Measurements from ENCODE around the gene UNC5B.
A peak's percentile ranks its signal among the peaks of the same experiment; 100 is the strongest.

Gene UNC5B

DNA sequence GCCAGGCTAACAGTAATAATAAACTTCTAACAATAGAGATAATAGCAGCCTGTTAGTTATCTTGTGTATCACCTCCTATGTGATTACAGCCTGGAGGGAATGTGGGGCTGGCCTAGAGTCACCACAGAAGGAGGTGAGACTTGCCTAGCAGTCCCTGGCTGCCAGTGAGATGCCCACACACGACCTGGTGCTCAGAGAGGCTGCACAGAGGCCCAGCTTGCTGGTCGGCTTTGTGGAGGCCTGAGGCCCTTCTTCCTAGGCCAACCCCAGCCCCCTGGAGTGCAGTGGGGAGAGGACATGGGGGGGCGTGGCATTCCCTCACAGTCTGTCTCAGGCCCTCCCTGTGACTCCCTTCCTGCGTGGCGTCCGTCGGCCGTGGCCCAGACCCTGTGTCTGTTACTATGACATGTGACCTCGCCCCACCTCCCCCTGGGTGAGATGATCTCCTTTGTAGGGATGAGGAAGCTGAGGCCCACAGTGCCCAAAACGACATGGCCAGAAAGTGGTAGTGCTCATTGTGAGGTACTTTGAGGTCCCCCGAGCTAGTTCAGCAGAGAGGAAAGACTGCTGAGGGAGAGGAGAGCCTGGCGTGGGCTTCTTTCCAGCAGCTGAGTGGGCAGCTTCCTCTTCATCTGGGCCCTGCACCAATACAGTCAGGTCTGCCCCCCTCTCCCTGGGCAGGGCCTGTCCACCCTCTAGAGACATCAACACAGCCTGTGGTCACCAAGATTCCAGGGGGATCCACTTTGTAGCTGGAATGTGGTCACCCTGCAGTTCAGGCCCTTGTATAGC is 29.7 kb downstream of the UNC5B start:
- peaks cover 7% of the 10 kb centered on the region for H3K27me3 Mint-ChIP-seq (ENCODE audit: low read depth, poor library complexity)
- no peaks in the 10 kb centered on the region for H3K36me3 Mint-ChIP-seq (ENCODE audit: low read depth)
- H3K4me1 Mint-ChIP-seq, result peaks cover 98% of the 10 kb centered on the region
- TF ChIP-seq, protein P1, sequence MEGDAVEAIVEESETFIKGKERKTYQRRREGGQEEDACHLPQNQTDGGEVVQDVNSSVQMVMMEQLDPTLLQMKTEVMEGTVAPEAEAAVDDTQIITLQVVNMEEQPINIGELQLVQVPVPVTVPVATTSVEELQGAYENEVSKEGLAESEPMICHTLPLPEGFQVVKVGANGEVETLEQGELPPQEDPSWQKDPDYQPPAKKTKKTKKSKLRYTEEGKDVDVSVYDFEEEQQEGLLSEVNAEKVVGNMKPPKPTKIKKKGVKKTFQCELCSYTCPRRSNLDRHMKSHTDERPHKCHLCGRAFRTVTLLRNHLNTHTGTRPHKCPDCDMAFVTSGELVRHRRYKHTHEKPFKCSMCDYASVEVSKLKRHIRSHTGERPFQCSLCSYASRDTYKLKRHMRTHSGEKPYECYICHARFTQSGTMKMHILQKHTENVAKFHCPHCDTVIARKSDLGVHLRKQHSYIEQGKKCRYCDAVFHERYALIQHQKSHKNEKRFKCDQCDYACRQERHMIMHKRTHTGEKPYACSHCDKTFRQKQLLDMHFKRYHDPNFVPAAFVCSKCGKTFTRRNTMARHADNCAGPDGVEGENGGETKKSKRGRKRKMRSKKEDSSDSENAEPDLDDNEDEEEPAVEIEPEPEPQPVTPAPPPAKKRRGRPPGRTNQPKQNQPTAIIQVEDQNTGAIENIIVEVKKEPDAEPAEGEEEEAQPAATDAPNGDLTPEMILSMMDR (IDR thresholded peaks at IDR 0.05), result no peak
- H3K9me3 Mint-ChIP-seq, result no peaks in the 10 kb centered on the region
- DNase-seq, result no peak
- H3K27ac Mint-ChIP-seq, result no peak overlapping the region
- H3K4me3 Mint-ChIP-seq, result peak overlapping the region; percentile 52

DNA sequence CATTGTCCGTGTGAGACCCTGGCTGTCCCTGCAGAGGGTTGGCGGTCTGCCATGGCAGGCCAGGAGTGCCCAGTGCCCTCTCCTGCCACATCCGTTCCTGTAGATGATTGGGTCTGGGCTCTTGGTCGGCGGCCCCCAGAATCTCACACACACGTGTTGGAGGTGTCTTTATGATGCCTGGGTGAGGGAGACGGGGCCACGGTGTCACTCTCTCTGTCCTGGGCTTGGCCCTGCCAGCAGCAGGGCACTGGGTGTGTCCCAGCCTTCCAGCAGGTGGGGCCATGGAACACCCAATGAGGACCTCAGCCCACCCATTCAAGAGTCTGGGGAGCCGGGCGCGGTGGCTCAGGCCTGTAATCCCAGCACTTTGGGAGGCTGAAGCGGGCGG is 30.2 kb downstream of the UNC5B start:
- Mint-ChIP-seq H3K4me3 (no peak overlapping the region), H3K9me3 (no peaks in the 10 kb centered on the region), H3K4me1 (peaks cover 97% of the 10 kb centered on the region), H3K36me3 (ENCODE audit: low read depth) (no peaks in the 10 kb centered on the region), H3K27ac (no peak overlapping the region), H3K27me3 (ENCODE audit: low read depth, poor library complexity) (peaks cover 7% of the 10 kb centered on the region)
- no peak for DNase-seq
- TF ChIP-seq, protein P1 (IDR thresholded peaks at IDR 0.05), result no peak

DNA sequence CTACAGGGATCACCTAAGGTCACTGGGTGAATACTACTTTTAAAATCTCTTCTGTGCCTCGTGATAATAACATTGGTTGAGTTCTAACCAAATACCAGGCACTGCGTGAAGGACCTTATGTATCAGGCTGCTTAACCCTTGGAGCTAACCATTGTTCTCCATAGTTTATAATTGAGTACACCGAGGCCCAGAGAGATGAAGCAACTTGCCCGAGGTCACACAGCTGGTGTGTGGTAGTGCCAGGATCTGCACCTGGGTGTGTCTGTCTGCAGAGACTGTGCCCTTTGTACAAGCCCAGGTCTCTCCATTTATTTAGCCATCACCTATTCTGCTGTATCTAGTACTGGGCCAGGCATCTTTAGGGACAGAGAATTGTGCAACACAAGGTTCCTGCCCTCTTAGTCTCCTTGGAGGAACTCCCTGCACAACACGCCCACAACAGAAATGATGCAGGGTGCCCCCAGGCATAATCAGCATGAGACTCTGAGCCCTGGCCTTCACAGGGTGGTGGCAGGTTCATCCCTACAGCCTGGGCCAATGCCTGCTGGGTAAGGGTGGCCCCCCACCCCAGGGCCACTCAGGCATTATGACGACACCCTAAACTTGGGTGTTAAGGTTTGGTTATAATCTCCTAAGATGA is 31.5 kb downstream of the UNC5B start:
- no peak overlapping the region for H3K27ac Mint-ChIP-seq
- TF ChIP-seq, protein P1 (IDR thresholded peaks at IDR 0.05), result no peak
- H3K4me1 Mint-ChIP-seq, result peaks cover 95% of the 10 kb centered on the region

DNA sequence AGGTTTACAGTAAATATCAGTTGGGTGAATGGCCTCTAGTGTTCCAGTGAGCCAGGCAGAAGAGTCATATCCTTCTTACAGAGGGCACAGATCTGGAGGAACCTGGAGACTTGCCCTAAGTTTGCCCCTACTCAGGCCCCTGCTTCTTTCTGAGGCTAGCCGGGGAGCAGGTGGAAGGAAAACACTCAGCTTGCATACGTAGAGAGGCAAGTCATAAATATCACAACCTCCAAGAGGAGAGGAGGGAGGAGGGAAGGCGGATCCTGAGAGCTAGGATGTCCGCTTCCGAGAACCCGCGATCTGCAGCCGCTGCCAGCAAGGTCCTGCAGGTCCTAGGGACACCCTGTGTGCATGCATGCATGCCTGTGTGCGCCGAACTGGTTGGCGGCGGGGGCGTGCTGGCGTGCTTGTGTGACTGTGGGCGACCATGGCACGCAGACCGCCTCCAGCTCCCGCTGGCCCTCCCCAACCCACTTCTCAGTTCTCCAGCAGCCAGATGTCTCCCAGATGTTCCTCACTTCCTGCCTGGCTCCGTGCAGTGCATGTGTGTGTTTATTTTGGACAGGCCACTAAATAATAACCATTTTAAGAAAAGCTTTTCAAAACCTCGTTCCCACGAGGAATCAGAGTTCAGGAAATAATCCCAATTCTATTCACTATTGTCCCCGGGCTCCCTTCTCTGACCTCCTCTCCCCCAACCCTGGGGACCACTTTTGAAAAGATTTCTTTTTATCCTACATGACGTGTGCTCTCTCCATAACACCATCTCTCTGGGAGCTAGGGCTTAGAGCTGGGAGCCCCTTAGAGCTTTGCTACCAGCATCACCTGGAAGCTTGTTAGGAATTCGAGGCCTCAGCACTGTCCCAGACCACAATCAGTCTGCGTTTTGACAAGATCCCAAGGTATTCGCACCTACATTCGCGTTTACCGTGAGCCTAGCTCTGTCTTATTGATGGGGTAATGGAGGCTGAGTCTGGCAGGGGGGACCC is 32.4 kb downstream of the UNC5B start:
- H3K4me1 Mint-ChIP-seq, result peaks cover 88% of the 10 kb centered on the region
- H3K27ac Mint-ChIP-seq, result peak overlapping the region; percentile 74
- peak; percentile 41 for DNase-seq
- peaks cover 7% of the 10 kb centered on the region for H3K27me3 Mint-ChIP-seq (ENCODE audit: low read depth, poor library complexity)
- TF ChIP-seq, protein P1 (IDR thresholded peaks at IDR 0.05), result no peak
- no peaks in the 10 kb centered on the region for H3K9me3 Mint-ChIP-seq
- H3K36me3 Mint-ChIP-seq (ENCODE audit: low read depth), result no peaks in the 10 kb centered on the region
- H3K4me3 Mint-ChIP-seq, result peak overlapping the region; percentile 62

More for the DNA sequence above, 31.5 kb downstream of the UNC5B start:
- H3K36me3 Mint-ChIP-seq (ENCODE audit: low read depth), result no peaks in the 10 kb centered on the region
- peaks cover 7% of the 10 kb centered on the region for H3K27me3 Mint-ChIP-seq (ENCODE audit: low read depth, poor library complexity)
- DNase-seq, result no peak
- H3K9me3 Mint-ChIP-seq, result no peaks in the 10 kb centered on the region
- no peak overlapping the region for H3K4me3 Mint-ChIP-seq

DNA sequence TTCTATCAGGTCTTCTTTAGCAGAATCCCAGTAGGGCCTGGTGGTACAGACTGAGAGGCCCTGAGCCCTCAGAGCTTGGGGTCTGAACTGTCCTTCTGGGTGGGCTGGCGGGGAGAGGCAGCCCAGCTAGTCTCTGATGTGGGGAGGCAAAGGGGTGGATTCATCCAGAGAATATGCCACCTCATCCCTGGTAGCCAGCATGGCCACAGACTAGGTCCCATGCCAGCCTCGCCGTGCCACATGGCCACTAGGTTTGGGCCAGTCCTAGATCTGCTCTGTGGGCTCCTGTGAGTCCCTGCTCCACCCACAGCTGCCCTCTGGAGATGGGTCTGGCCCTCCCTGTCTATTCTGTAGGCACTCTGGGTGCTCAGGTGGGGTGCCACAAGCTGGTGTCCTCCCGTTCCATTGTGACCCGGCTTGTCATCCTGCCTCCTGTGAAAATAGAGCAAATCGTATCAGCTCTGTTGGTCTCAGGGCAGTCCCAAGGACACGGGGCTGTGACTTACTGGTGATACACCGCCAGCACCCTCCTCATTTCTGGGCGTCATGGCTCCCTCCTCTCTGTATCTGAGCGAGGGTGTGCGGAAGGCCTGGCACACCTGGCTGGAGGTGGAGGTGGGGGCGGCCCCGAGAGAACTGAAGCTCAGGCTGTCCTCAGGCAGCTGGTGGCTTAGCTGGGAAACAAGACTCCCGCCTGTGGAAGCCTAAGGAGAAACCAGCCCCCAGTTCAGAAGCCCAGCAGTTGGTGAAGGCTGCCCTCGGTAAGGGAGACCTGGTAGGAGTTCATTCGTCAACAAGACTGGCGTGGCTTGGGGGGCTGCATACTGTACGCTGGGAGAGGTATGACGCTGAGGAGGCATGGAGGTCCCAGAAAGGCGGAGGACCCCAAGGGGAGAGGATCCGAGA is 33.3 kb downstream of the UNC5B start:
- no peak for DNase-seq
- H3K9me3 Mint-ChIP-seq, result no peaks in the 10 kb centered on the region
- H3K4me3 Mint-ChIP-seq, result peak overlapping the region; percentile 4
- TF ChIP-seq, protein P1 (IDR thresholded peaks at IDR 0.05), result no peak
- H3K27ac Mint-ChIP-seq, result peak overlapping the region; percentile 74
- H3K36me3 Mint-ChIP-seq (ENCODE audit: low read depth), result no peaks in the 10 kb centered on the region
- peaks cover 85% of the 10 kb centered on the region for H3K4me1 Mint-ChIP-seq
- peaks cover 7% of the 10 kb centered on the region for H3K27me3 Mint-ChIP-seq (ENCODE audit: low read depth, poor library complexity)

Data from nephron progenitor cell (in vitro differentiated cells).